Measurements from ENCODE around the gene HCN2.

DNA sequence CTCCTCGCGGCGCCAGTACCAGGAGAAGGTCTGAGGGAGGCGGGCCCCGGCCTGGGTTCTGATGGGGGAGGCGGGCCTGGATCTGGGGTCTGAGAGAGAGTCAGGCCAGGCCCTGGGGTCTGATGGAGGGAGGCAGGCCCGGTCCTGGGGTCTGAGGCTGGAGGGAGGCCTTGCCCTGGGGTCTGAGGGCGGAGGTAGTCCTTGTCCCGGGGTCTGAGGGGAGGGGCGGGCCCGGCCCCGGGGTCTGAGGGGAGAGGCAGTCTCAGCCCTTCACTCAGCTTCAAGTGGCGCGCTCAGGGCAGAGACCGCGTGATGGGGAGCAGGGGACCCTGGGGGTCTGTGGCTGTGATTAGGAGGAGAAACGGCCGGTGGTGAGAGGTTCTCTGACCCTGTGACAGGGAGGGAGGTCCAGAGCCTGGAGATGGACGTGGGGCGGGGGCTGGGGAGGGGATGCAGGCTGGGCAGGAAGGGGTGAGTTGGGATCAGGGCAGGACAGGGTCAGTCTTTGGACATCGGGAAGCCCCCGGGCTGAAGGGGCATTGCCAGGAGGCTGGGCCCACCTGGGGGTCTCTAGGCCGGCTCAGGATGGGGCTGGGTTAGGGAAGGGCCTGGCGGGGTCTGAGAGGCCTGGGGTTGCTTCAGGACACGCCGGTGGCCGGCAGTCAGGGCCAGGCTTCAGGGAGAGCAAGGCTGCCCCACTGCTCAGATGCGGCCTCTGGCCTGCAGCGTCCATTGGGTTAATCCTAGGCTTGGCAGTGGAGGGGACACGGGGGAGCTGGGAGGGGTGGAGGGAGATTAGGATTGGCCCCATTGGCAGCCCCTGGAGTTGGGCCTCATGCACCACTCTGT, 18.7 kb downstream of the HCN2 start:
- no peak for TF ChIP-seq EZH2 (IDR thresholded peaks at IDR 0.05; ENCODE audit: borderline replicate concordance, low read length)
- no peak for TF ChIP-seq CTCF (IDR thresholded peaks at IDR 0.05; ENCODE audit: low read length)

Measured in OCI-LY1 (cell line).